Endothelial cell of umbilical vein (primary cell): ENCODE results near the gene CZIB. TPM values are rescaled to one million over a fixed set of nuclear protein-coding genes. Genes with fewer than 3 reads are reported as not detected.

Experiments
- BruUV-seq: library from RNA; stranded (reverse); fragments of 400-500 nt; replicated peaks from 2 replicates; lab custom pipeline; 2021; lab: Mats Ljungman, UMichigan
- CTCF ChIA-PET: fragments of 300-600, 350-600 bp; sonication (Branson Sonifier 250); formaldehyde crosslinking; loops from one replicate; lab custom pipeline; 2021; ENCODE audit warnings: antibody characterized with exemption, inconsistent platforms; lab: Charles Lee
- POLR2A ChIA-PET: fragments of 300-600, 350-600 bp; sonication (Branson Sonifier 250); formaldehyde crosslinking; loops from one replicate; lab custom pipeline; 2021; ENCODE audit warnings: antibody characterized with exemption, inconsistent platforms; lab: Charles Lee
- DNase-seq: peaks from one replicate; pipeline ENCODE4 v3.0.0-alpha.2; 2011; ENCODE audit warnings: low read depth, low spot score
- FAIRE-seq: peaks from 2 replicates; lab custom pipeline; 2011; peaks lifted over from hg19 to GRCh38; lab: Jason Lieb, UNC
- H2AFZ ChIP-seq: 2 replicates; pipeline ENCODE4 v1.6.0; 2012; ENCODE audit warnings: low read depth, low read length, control low read depth, inconsistent platforms
- H3K27ac ChIP-seq: 2 replicates; pipeline ENCODE4 v1.5.1; 2011; ENCODE audit warnings: low read depth, mild to moderate bottlenecking, control low read depth, low read length, moderate library complexity; ENCODE audit not compliant: insufficient read depth
- H3K27me3 ChIP-seq, 2 experiments: 2 replicates each; pipeline versions ENCODE4 v1.6.0 to v1.6.1; 2011; ENCODE audit warnings: low read length in 2 of 2, mixed read lengths in 1 of 2; ENCODE audit not compliant: control insufficient read depth in 2 of 2, insufficient read depth in 2 of 2
- H3K36me3 ChIP-seq, 2 experiments: 2 replicates in 1 of 2; 3 replicates in 1 of 2; pipeline ENCODE4 v1.5.1; 2011; ENCODE audit warnings: low read length in 2 of 2, mild to moderate bottlenecking in 1 of 2, moderate library complexity in 1 of 2; ENCODE audit not compliant: control insufficient read depth in 2 of 2, insufficient read depth in 2 of 2; ENCODE audit errors: extremely low read depth in 1 of 2
- H3K4me1 ChIP-seq: 3 replicates; pipeline ENCODE4 v1.5.1; 2011; ENCODE audit warnings: mild to moderate bottlenecking, low read length; ENCODE audit not compliant: control insufficient read depth, insufficient read depth; ENCODE audit errors: extremely low read depth
- H3K4me2 ChIP-seq: 2 replicates; pipeline ENCODE4 v1.6.1; 2011; ENCODE audit warnings: low read length, control low read depth, mixed read lengths; ENCODE audit not compliant: insufficient read depth
- H3K4me3 ChIP-seq, 3 experiments: fragments of 200-600 bp in 1 of 3; sonication (generic), shearing (Covaris generic) in 1 of 3; replicated peaks in 1 of 3; 2 replicates each; pipeline ENCODE4 v1.5.1; 2011 to 2016; ENCODE audit warnings: control low read depth in 3 of 3, low read length in 3 of 3, mild to moderate bottlenecking in 2 of 3, inconsistent platforms in 1 of 3, low read depth in 1 of 3, moderate library complexity in 1 of 3; ENCODE audit not compliant: insufficient read depth in 1 of 3
- H3K79me2 ChIP-seq: 2 replicates; pipeline ENCODE4 v1.6.0; 2012; ENCODE audit warnings: low read length, inconsistent platforms; ENCODE audit not compliant: control insufficient read depth, insufficient read depth
- H3K9ac ChIP-seq: replicated peaks from 2 replicates; pipeline ENCODE3; 2011; ENCODE audit warnings: low read length, control low read depth; ENCODE audit not compliant: insufficient read depth; ENCODE audit errors: extremely low read depth
- H3K9me1 ChIP-seq: replicated peaks from 3 replicates; pipeline ENCODE4 v1.6.0; 2011; ENCODE audit warnings: mild to moderate bottlenecking, low read length; ENCODE audit not compliant: control insufficient read depth, insufficient read depth; ENCODE audit errors: extremely low read depth
- H3K9me3 ChIP-seq: replicated peaks from 2 replicates; pipeline ENCODE4 v1.5.1; 2012; ENCODE audit warnings: low read length, inconsistent platforms; ENCODE audit not compliant: control insufficient read depth, insufficient read depth
- H4K20me1 ChIP-seq: replicated peaks from 2 replicates; pipeline ENCODE3; 2011; ENCODE audit warnings: mild to moderate bottlenecking, low read length; ENCODE audit not compliant: control insufficient read depth, insufficient read depth; ENCODE audit errors: extremely low read depth
- FOS ChIP-seq: IDR thresholded peaks from 2 replicates; pipeline ENCODE4 v1.6.1; 2011; ENCODE audit warnings: mild to moderate bottlenecking, low read length, moderate library complexity, borderline replicate concordance; ENCODE audit not compliant: insufficient read depth
- GATA2 ChIP-seq: IDR thresholded peaks from 2 replicates; pipeline ENCODE4 v1.7.0; 2011; ENCODE audit warnings: low read depth, mild to moderate bottlenecking, moderate library complexity, mixed read lengths, low read length; ENCODE audit not compliant: insufficient read length, insufficient read depth
- JUN ChIP-seq: IDR thresholded peaks from 2 replicates; pipeline ENCODE4 v1.6.1; 2011; ENCODE audit warnings: borderline replicate concordance, low read depth; ENCODE audit not compliant: insufficient read length, insufficient read depth
- POLR2A ChIP-seq: IDR thresholded peaks from 2 replicates; pipeline ENCODE4 v1.6.1; 2012; ENCODE audit warnings: low read depth, mild to moderate bottlenecking, control low read depth, low read length
- POLR2AphosphoS5 ChIP-seq: IDR thresholded peaks from 2 replicates; pipeline ENCODE4 v1.6.1; 2012; ENCODE audit warnings: low read depth, mild to moderate bottlenecking, control low read depth, low read length, moderate library complexity; ENCODE audit not compliant: insufficient read depth
- dilution Hi-C: fragments of 300-500 bp; cut with MboI; formaldehyde crosslinking; loops from one replicate; pipeline ENCODE4 v1.15.0; 2019; ENCODE audit warnings: low sequenced_read_pairs; ENCODE audit not compliant: extremely low pct_ligation_motif_present
- intact Hi-C: fragments of 100-400 bp; cut with micrococcal nuclease; formaldehyde crosslinking; loops from one replicate; pipeline ENCODE4 v1.10.0; 2022
- polyA plus RNA-seq, 4 experiments: library from polyadenylated mRNA; depleted of rRNA in 3 of 4; stranded (reverse) in 3 of 4; unstranded in 1 of 4; fragments of >200 nt; gene quantifications; 2 replicates each; pipeline versions ENCODE4 v1.2.1 to v1.2.3, GENCODE V29; 2011 to 2012; ENCODE audit warnings: missing spikeins in 1 of 4
- total RNA-seq: library from RNA; stranded (reverse); gene quantifications from 2 replicates; pipeline ENCODE4 v1.2.3, GENCODE V29; 2021

CZIB gene
- total and polyA plus RNA-seq, 2 donors (not counting 3 experiments of a cell fraction or from before 2014, with no cell fraction given): 60.1 to 65.9 TPM

- ChIA-PET POLR2A (no interaction called here), CTCF (interaction anchor here (0.9 kb wide), 1 partner anchor 137 kb away, joined by 3 read pairs; no protein-coding TSS in a partner anchor)
- Histone ChIP-seq H3K4me1 (no peaks in the 10 kb centered on the region), H3K9me1 (no peaks in the 10 kb centered on the region), H3K4me3 (no peak overlapping the region), H3K9ac (no peak overlapping the region), H3K27me3 (no peaks in the 10 kb centered on the region), H3K36me3 (peaks cover 4 to 24% of the 10 kb centered on the region in 2 experiments), H3K27ac (no peak overlapping the region), H4K20me1 (no peaks in the 10 kb centered on the region), H3K4me2 (no peak overlapping the region), H3K79me2 (no peaks in the 10 kb centered on the region), H3K9me3 (no peaks in the 10 kb centered on the region), H2AFZ (no peak overlapping the region)
- FAIRE-seq (no peak), DNase-seq (no peak)
- dilution Hi-C loops (no loop called here), intact Hi-C loops (no loop called here)
- TF ChIP-seq POLR2AphosphoS5: no peak
- TF ChIP-seq POLR2A: no peak
- TF ChIP-seq GATA2: no peak
- no peak for TF ChIP-seq FOS
- no peak for TF ChIP-seq JUN
- BruUV-seq: no TSS peak
Observed at GRCh38 chr1:53256511-53257453, 36.3 kb upstream of the CZIB start.

- Histone ChIP-seq H2AFZ (no peak overlapping the region), H3K4me3 (no peak overlapping the region), H3K4me1 (no peaks in the 10 kb centered on the region), H3K9me1 (no peaks in the 10 kb centered on the region), H3K27ac (no peak overlapping the region), H4K20me1 (no peaks in the 10 kb centered on the region), H3K36me3 (peaks cover 0 to 14% of the 10 kb centered on the region in 2 experiments), H3K27me3 (no peaks in the 10 kb centered on the region), H3K79me2 (no peaks in the 10 kb centered on the region), H3K4me2 (no peak overlapping the region), H3K9me3 (no peaks in the 10 kb centered on the region), H3K9ac (no peak overlapping the region)
- no TSS peak for BruUV-seq
- TF ChIP-seq POLR2A: no peak
- DNase-seq (no peak), FAIRE-seq (no peak)
- intact Hi-C loops: no loop called here
- ChIA-PET CTCF (no interaction called here), POLR2A (no interaction called here)
- dilution Hi-C loops: no loop called here
Observed at GRCh38 chr1:53255031-53255430, 34.6 kb upstream of the CZIB start.
